Urinary bladder (tissue), 4 donors: Measurements from ENCODE around the gene ARHGAP42. TPM values are rescaled to one million over a fixed set of nuclear protein-coding genes. Genes with fewer than 3 reads are reported as not detected.

Experiments
- DNase-seq: peaks from one replicate; pipeline ENCODE4 v3.0.0-alpha.2; 2015; ENCODE audit errors: extremely low spot score
- H3K27ac ChIP-seq: one replicate; pipeline ENCODE4 v1.5.1; 2013; ENCODE audit warnings: low read depth, mild to moderate bottlenecking, moderate library complexity
- H3K36me3 ChIP-seq: one replicate; pipeline ENCODE4 v1.6.1; 2013; ENCODE audit warnings: mild to moderate bottlenecking, moderate library complexity; ENCODE audit not compliant: insufficient read depth
- H3K4me1 ChIP-seq: one replicate; pipeline ENCODE4 v1.6.1; 2013; ENCODE audit warnings: mild to moderate bottlenecking, moderate library complexity; ENCODE audit not compliant: insufficient read depth
- H3K4me3 ChIP-seq: one replicate; pipeline ENCODE4 v1.5.1; 2013; ENCODE audit warnings: low read depth, low read length
- WGBS: extraction: QIAGEN DNeasy Blood & Tissue Kit; methylation state at CpG from one replicate; pipeline ENCODE4 v1.1.7; 2013; 5-methylcytosine and 5-hydroxymethylcytosine counted together
- polyA plus RNA-seq: library from polyadenylated mRNA; stranded (reverse); fragments of 200-250 nt; gene quantifications from one replicate; pipeline ENCODE4 v1.2.3, GENCODE V29; 2013
- total RNA-seq: library from RNA; depleted of rRNA; stranded (reverse); fragments of >200 nt; gene quantifications from one replicate; pipeline ENCODE4 v1.2.3, GENCODE V29; 2014
- donor health status: healthy with polysubstance abuse.
- donor health status: healthy.

The ARHGAP42 gene
- total and polyA plus RNA-seq, 2 donors: 3.0 to 51.6 TPM

GRCh38 chr11:100671471-100671870, 15.6 kb upstream of the ARHGAP42 start:
- no peak overlapping the region for H3K27ac ChIP-seq
- 71% methylated on average over 6 of the region's 6 CpGs for WGBS
- H3K4me1 ChIP-seq: no peaks in the 10 kb centered on the region
- no peaks in the 10 kb centered on the region for H3K36me3 ChIP-seq
- DNase-seq: no peak
- H3K4me3 ChIP-seq: no peak overlapping the region

- no peak for DNase-seq
- H3K27ac ChIP-seq: peak overlapping the region; percentile 59
- no peaks in the 10 kb centered on the region for H3K36me3 ChIP-seq
- WGBS: 60% methylated on average over 3 of the region's 3 CpGs
- H3K4me3 ChIP-seq: no peak overlapping the region
- H3K4me1 ChIP-seq: no peaks in the 10 kb centered on the region
Measured at GRCh38 chr11:100672498-100673033, 14.5 kb upstream of the ARHGAP42 start.

GRCh38 chr11:100673063-100673462, 14.0 kb upstream of the ARHGAP42 start:
- 68% methylated on average over 1 of the region's 1 CpG for WGBS
- H3K36me3 ChIP-seq: no peaks in the 10 kb centered on the region
- no peak overlapping the region for H3K27ac ChIP-seq
- DNase-seq: no peak
- H3K4me3 ChIP-seq: no peak overlapping the region
- no peaks in the 10 kb centered on the region for H3K4me1 ChIP-seq

- 96% methylated on average over 7 of the region's 7 CpGs for WGBS
- Histone ChIP-seq H3K4me3 (no peak overlapping the region), H3K36me3 (no peaks in the 10 kb centered on the region), H3K4me1 (no peaks in the 10 kb centered on the region), H3K27ac (no peak overlapping the region)
- DNase-seq: no peak
Measured at GRCh38 chr11:100674212-100674611, 12.9 kb upstream of the ARHGAP42 start.

- H3K4me1 ChIP-seq: no peaks in the 10 kb centered on the region
- H3K4me3 ChIP-seq: no peak overlapping the region
- no peaks in the 10 kb centered on the region for H3K36me3 ChIP-seq
- WGBS: 85% methylated on average over 4 of the region's 4 CpGs
- no peak for DNase-seq
- no peak overlapping the region for H3K27ac ChIP-seq
Measured at GRCh38 chr11:100675115-100675650, 11.9 kb upstream of the ARHGAP42 start.

- Histone ChIP-seq H3K36me3 (no peaks in the 10 kb centered on the region), H3K4me3 (no peak overlapping the region), H3K27ac (no peak overlapping the region), H3K4me1 (no peaks in the 10 kb centered on the region)
- 95% methylated on average over 4 of the region's 4 CpGs for WGBS
- DNase-seq: no peak
Measured at GRCh38 chr11:100676901-100677300, 10.2 kb upstream of the ARHGAP42 start.

- WGBS: 86% methylated on average over 1 of the region's 1 CpG
- Histone ChIP-seq H3K4me3 (no peak overlapping the region), H3K36me3 (no peaks in the 10 kb centered on the region), H3K27ac (no peak overlapping the region), H3K4me1 (no peaks in the 10 kb centered on the region)
- DNase-seq: no peak
Measured at GRCh38 chr11:100677796-100678195, 9.3 kb upstream of the ARHGAP42 start.

GRCh38 chr11:100680070-100680469, 7.0 kb upstream of the ARHGAP42 start:
- 81% methylated on average over 7 of the region's 7 CpGs for WGBS
- Histone ChIP-seq H3K36me3 (no peaks in the 10 kb centered on the region), H3K4me1 (no peaks in the 10 kb centered on the region), H3K4me3 (no peak overlapping the region), H3K27ac (no peak overlapping the region)
- DNase-seq: no peak

GRCh38 chr11:100681064-100681502, 6.0 kb upstream of the ARHGAP42 start:
- WGBS: 54% methylated on average over 8 of the region's 8 CpGs
- no peaks in the 10 kb centered on the region for H3K36me3 ChIP-seq
- no peak for DNase-seq
- no peak overlapping the region for H3K27ac ChIP-seq
- H3K4me3 ChIP-seq: no peak overlapping the region
- no peaks in the 10 kb centered on the region for H3K4me1 ChIP-seq

GRCh38 chr11:100682247-100682969, 4.7 kb upstream of the ARHGAP42 start:
- no peaks in the 10 kb centered on the region for H3K4me1 ChIP-seq
- no peak overlapping the region for H3K27ac ChIP-seq
- DNase-seq: no peak
- no peak overlapping the region for H3K4me3 ChIP-seq
- no peaks in the 10 kb centered on the region for H3K36me3 ChIP-seq
- 68% methylated on average over 2 of the region's 2 CpGs for WGBS

- no peak overlapping the region for H3K4me3 ChIP-seq
- 88% methylated on average over 3 of the region's 3 CpGs for WGBS
- no peak overlapping the region for H3K27ac ChIP-seq
- H3K4me1 ChIP-seq: no peaks in the 10 kb centered on the region
- no peaks in the 10 kb centered on the region for H3K36me3 ChIP-seq
- DNase-seq: no peak
Measured at GRCh38 chr11:100683126-100683525, 4.0 kb upstream of the ARHGAP42 start.

GRCh38 chr11:100684101-100685065, 2.7 kb upstream of the ARHGAP42 start:
- DNase-seq: no peak
- 75% methylated on average over 6 of the region's 6 CpGs for WGBS

GRCh38 chr11:100686476-100687053, 523 bp upstream of the ARHGAP42 start:
- DNase-seq: no peak
- Histone ChIP-seq H3K4me1 (no peaks in the 10 kb centered on the region), H3K27ac (peak overlapping the region; percentile 38), H3K36me3 (no peaks in the 10 kb centered on the region), H3K4me3 (peak overlapping the region; percentile 83)
- WGBS: 46% methylated on average over 14 of the region's 14 CpGs

More at GRCh38 chr11:100684101-100685065, 2.7 kb upstream of the ARHGAP42 start:
- Histone ChIP-seq H3K36me3 (no peaks in the 10 kb centered on the region), H3K4me1 (no peaks in the 10 kb centered on the region), H3K4me3 (no peak overlapping the region), H3K27ac (no peak overlapping the region)
